Measurements from ENCODE around the gene RASSF8. TPM values are rescaled to one million over a fixed set of nuclear protein-coding genes. Genes with fewer than 3 reads are reported as not detected.

Gene RASSF8
- total RNA-seq, 1 donor from 2014 or later = 19.0 TPM

GRCh38 chr12:26090836-26091510 is 132.5 kb downstream of the RASSF8 start:
- DNase-seq (ENCODE audit: low read depth) (peak; percentile 65), FAIRE-seq (peak; percentile 18)
- H3K4me3 ChIP-seq (ENCODE audit: low read depth, low read length) = no peak overlapping the region
- no peak for TF ChIP-seq CTCF (IDR thresholded peaks at IDR 0.05; ENCODE audit: insufficient read depth, low read length, severe bottlenecking)
- H3K27me3 ChIP-seq (ENCODE audit: control insufficient read depth, insufficient read depth, low read length) = no peaks in the 10 kb centered on the region
- H3K36me3 ChIP-seq (ENCODE audit: control insufficient read depth, insufficient read depth, low read length) = no peaks in the 10 kb centered on the region

GRCh38 chr12:26091822-26092221 is 133.3 kb downstream of the RASSF8 start:
- no peak overlapping the region for H3K4me3 ChIP-seq (ENCODE audit: low read depth, low read length)
- DNase-seq (ENCODE audit: low read depth) (no peak), FAIRE-seq (no peak)
- no peaks in the 10 kb centered on the region for H3K36me3 ChIP-seq (ENCODE audit: control insufficient read depth, insufficient read depth, low read length)
- no peak for TF ChIP-seq CTCF (IDR thresholded peaks at IDR 0.05; ENCODE audit: insufficient read depth, low read length, severe bottlenecking)
- no peaks in the 10 kb centered on the region for H3K27me3 ChIP-seq (ENCODE audit: control insufficient read depth, insufficient read depth, low read length)

GRCh38 chr12:26092346-26093105 is 134.0 kb downstream of the RASSF8 start:
- Histone ChIP-seq H3K4me3 (ENCODE audit: low read depth, low read length) (no peak overlapping the region), H3K27me3 (ENCODE audit: control insufficient read depth, insufficient read depth, low read length) (no peaks in the 10 kb centered on the region), H3K36me3 (ENCODE audit: control insufficient read depth, insufficient read depth, low read length) (no peaks in the 10 kb centered on the region)
- FAIRE-seq (no peak), DNase-seq (ENCODE audit: low read depth) (no peak)
- no peak for TF ChIP-seq CTCF (IDR thresholded peaks at IDR 0.05; ENCODE audit: insufficient read depth, low read length, severe bottlenecking)

- TF ChIP-seq CTCF (IDR thresholded peaks at IDR 0.05; ENCODE audit: insufficient read depth, low read length, severe bottlenecking) = no peak
- DNase-seq (ENCODE audit: low read depth) (no peak), FAIRE-seq (no peak)
- Histone ChIP-seq H3K36me3 (ENCODE audit: control insufficient read depth, insufficient read depth, low read length) (no peaks in the 10 kb centered on the region), H3K4me3 (ENCODE audit: low read depth, low read length) (no peak overlapping the region), H3K27me3 (ENCODE audit: control insufficient read depth, insufficient read depth, low read length) (no peaks in the 10 kb centered on the region)
Observed at GRCh38 chr12:26095186-26095585, 136.7 kb downstream of the RASSF8 start.

GRCh38 chr12:26096036-26096435 is 137.6 kb downstream of the RASSF8 start:
- FAIRE-seq (no peak), DNase-seq (ENCODE audit: low read depth) (no peak)
- no peaks in the 10 kb centered on the region for H3K27me3 ChIP-seq (ENCODE audit: control insufficient read depth, insufficient read depth, low read length)
- no peak overlapping the region for H3K4me3 ChIP-seq (ENCODE audit: low read depth, low read length)
- TF ChIP-seq CTCF (IDR thresholded peaks at IDR 0.05; ENCODE audit: insufficient read depth, low read length, severe bottlenecking) = no peak
- no peaks in the 10 kb centered on the region for H3K36me3 ChIP-seq (ENCODE audit: control insufficient read depth, insufficient read depth, low read length)

Measured in bronchial epithelial cell (primary cell).